HK-2 (cell line): ENCODE data around the gene ARF4.
"Not testable (repeated sequence)": the region's sequence is repeated elsewhere in the genome, so short reads cannot be mapped to it uniquely, and the experiment has no call there.

Experiments
- DNase-seq: peaks from one replicate; pipeline ENCODE4 v3.0.0-alpha.2; 2018; ENCODE audit not compliant: unreplicated experiment

ARF4 gene

GRCh38 chr3:57597127-57597923 is at the start of gene ARF4:
Gene ARF4, minus strand, starts transcription at chr3:57597344. Its CDS starts 204 bp downstream, at chr3:57597140.
- peak; percentile 98 for DNase-seq

GRCh38 chr3:57646723-57647122 is 49.6 kb upstream of the ARF4 start:
- no peak for DNase-seq

- no peak for DNase-seq
Measured at GRCh38 chr3:57644740-57645139, 47.6 kb upstream of the ARF4 start.

DNA sequence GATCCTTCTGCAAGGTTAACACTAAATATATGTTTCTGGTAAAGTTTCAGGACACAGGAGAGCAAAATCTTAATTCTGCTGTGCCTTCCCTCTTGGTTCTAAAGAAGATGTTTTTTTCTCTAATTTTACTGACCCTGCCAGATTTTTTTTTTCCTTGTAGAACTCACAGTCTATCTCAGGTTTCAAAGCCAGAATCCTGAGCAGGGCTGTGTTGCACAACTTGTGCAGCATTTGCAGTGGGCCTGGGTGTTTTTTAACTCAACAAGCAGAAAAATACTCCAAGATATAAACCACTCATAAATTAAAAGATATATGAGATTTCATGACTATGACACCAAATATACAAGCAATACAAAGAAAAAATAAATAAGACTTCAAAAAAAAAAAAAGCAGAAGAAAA is 40.2 kb upstream of the ARF4 start:
- DNase-seq, result no peak

DNA sequence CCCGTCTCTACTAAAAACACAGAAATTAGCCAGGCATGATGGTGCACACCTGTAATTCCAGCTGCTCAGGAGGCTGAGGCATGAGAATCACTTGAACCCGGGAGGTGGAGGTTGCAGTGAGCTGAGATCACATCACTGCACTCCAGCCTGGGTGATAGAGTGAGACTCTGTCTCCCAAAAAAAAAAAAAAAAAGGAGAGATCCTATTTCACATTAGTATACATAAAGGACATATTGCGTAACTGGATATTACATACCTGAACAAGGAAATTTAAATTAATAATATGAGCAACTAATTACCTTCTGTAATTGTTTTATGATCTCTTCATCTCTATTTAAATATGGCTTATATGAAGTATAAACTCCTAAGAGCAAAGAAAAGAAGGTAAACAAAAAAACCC is 37.1 kb upstream of the ARF4 start:
- DNase-seq, result not testable (repeated sequence)

GRCh38 chr3:57627976-57628375 is 30.8 kb upstream of the ARF4 start:
- no peak for DNase-seq

GRCh38 chr3:57624801-57625200 is 27.7 kb upstream of the ARF4 start:
- DNase-seq, result no peak

DNA sequence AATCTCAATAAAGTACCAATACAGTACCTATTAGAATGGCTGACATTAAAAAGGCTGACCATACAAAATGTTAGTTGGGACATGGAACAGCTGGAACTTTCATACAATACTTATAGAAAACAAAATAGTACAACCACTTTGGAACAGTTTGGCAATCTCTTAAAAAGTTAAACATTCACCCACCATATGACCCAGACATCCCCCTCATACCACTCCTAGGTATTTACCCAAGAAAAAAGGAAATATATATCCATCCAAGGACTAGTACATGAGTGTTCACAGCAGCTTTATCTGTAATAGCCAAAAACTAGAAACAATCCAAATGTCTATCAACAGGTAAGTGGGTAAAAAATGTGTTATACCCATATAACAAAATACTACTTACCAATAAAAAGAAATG is 25.2 kb upstream of the ARF4 start:
- no peak for DNase-seq

DNA sequence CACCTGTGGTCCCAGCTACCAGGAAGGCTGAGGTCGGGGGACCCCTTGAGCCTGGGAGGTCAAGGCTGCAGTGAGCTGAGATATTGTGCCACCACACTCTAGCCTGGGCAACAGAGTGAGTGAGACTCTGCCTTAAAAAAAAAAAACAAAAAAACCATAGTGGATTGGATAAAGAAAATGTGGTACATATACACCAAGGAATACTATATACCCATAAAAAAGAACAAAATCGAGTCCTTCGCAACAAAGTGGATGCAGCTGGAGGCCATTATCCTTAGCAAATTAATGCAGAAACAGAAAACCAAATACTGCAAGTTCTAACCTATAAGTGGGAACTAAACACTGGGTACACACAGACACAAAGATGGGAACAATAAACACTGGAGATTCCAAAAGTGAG is 20.6 kb upstream of the ARF4 start:
- DNase-seq, result no peak

GRCh38 chr3:57616233-57616632 is 19.1 kb upstream of the ARF4 start:
- no peak for DNase-seq

DNA sequence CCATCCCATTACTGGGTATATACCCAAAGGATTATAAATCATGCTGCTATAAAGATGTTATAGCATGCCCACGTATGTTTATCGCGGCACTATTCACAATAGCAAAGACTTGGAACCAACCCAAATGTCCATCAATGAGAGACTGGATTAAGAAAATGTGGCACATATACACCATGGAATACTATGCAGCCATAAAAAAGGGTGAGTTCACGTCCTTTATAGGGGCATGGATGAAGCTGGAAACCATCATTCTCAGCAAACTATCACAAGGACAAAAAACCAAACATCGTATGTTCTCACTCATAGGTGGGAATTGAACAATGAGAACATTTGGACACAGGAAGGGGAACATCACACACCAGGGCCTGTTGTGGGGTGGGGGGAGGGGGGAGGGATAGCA is 14.7 kb upstream of the ARF4 start:
- DNase-seq, result not testable (repeated sequence)

DNA sequence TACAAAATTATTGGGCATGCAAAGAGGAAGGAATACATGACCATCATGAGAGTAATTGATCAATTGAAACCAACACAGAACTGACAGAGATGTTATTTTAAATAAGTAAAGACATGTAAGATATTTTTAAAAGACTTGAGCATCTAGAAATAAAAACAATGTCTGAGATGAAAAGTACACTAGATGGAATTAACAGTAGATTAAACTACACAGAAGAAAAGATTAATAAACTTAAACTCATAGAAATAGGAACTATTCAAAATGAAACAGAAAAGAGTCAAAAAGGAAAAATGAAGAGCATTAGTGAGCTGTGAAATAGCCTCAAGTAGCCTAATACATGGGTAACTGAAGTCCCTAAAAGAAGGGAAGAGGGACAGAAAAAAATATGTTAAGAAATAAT is 8.5 kb upstream of the ARF4 start:
- DNase-seq, result no peak

GRCh38 chr3:57604971-57605370 is 7.8 kb upstream of the ARF4 start:
- DNase-seq, result no peak

DNA sequence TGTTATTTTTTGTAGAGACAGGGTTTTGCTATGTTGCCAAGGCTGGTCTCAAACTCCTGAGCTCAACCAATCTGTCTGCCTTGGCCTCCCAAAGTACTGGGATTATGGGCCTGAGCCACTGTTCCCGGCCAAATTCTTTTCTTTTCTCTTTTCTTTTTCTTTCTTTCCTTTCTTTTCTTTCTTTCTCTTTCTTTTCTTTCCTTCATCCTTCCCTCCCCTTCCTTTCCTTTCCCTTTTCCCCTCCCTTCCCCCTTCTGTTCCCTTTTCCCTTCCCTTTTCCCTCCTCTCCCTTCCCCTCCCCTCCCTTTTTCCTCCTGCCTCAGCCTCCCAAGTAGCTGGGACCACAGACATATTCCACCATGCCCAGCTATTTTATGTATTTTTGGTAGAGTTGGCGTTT is 3.1 kb upstream of the ARF4 start:
- no peak for DNase-seq

DNA sequence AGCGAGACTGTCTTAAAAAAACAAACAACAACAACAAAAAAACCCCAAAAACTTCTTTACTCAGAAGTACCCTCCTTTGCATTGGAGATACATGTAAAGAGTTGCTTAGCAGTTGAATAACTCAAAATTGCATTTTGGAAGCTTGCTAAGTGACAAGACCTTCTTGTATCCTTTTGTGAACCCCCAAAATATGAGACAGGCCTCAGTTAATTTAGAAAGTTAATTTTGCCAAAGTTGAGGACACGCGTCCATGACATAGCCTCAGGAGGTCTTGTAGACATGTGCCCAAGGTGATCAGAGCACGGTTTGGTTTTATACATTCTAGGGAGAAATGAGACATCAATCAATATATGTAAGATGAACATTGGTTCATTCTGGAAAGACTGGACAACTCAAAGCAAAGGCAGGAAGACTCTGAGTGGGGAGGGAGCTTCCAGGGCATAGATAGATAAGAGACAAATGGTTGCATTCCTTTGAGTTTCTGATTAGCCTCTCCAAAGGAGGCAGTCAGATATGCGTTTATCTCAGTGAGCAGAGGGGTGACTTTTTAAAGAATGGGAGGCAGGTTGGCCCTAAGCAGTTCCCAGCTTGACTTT is 1.7 kb upstream of the ARF4 start:
- DNase-seq, result no peak

GRCh38 chr3:57596495-57597126 is 533 bp downstream of the ARF4 start:
- DNase-seq, result peak; percentile 86

- no peak for DNase-seq
Measured at GRCh38 chr3:57594576-57594975, 2.6 kb downstream of the ARF4 start.

DNA sequence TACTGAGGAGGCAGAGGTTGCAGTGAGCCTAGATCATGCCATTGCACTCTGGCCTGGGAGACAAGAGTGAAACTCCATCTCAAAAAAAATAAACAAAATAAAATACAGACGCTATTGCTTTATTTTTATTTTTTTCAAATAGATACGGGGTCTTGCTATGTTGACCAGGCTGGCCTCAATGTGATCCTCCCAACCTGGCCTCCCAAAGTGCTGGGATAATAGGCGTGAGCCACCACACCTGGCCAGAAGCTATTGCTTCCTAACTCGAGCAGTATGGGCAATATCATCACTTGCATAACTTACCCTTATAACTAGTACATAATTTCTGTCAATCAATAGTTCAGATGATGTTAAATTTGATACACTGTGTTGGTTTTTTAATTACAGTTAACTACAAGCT is 3.0 kb downstream of the ARF4 start:
- no peak for DNase-seq

- DNase-seq, result no peak
Measured at GRCh38 chr3:57592306-57592705, 4.8 kb downstream of the ARF4 start.

- no peak for DNase-seq
Measured at GRCh38 chr3:57587905-57588304, 9.2 kb downstream of the ARF4 start.

GRCh38 chr3:57586778-57587177 is 10.4 kb downstream of the ARF4 start:
- DNase-seq, result no peak

DNA sequence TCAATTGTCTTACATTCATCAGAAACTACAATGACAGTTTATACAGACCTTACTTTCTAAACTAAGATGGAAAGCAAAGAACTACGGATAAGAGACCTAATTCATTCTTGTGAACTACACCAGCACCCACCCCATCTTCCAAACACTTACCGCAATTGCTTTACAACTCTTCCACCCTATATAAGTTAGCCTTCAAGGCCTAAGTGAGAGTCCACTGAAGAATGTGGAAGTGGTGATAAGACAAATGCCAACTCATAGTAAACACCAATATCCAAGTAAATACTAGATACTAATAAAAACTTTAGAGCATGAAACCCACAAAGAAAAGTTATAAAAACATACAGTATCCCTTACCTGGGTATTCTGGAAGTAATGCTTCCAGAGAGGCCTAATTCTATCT is 13.6 kb downstream of the ARF4 start:
- no peak for DNase-seq

GRCh38 chr3:57582474-57583168 is 14.5 kb downstream of the ARF4 start:
- no peak for DNase-seq
